Fibroblast of skin of left quadriceps (primary cell): ENCODE measurements around the gene HIVEP1.
A peak's percentile ranks its signal among the peaks of the same experiment; 100 is the strongest.
"Not testable (repeated sequence)": the region's sequence is repeated elsewhere in the genome, so short reads cannot be mapped to it uniquely, and the experiment has no call there.

Experiments used
- DNase-seq, 2 experiments: peaks; one replicate each; pipeline ENCODE4 v3.0.0-alpha.2; 2013; ENCODE audit warnings: low read depth in 2 of 2

HIVEP1 gene

DNA sequence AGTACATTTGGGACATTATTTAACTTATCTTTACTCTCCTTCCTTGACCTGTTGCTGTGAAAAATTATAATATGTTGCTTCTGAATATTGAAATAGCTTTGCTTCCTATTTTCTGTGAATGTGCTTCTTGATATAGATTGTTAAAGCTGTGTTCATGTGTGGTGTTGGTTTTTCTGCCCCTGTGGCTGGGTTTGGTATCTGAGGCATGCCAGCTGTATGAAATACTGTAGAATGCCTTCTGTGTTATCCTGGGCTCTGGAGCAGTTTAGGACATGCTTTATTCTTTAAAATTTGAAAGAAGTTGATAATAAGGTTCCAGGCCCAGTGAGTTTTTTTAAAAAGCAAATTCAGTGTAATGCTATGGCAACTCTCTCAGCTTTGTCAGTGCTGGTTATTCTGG lies 71.7 kb downstream of the HIVEP1 start:
- DNase-seq: no peak

DNA sequence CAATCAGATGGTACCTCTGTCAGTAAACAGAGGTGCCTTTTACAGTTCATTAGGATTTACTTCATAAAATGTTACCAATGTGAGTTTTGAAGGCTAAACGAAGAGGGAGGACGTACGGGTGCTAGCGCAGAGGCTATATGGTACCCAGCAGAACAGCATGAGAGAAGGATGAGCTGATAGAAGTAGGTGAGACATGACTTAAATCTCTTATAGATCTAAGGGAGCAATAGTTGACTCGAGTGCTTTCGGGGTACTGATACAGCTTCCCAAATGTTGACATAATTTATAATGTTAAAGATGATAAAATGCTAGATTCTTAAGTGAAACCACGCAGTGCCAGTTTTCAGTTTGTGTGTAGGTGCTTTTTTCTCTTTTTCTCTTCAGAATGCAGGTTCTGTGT lies 72.6 kb downstream of the HIVEP1 start:
- DNase-seq: no peak

DNA sequence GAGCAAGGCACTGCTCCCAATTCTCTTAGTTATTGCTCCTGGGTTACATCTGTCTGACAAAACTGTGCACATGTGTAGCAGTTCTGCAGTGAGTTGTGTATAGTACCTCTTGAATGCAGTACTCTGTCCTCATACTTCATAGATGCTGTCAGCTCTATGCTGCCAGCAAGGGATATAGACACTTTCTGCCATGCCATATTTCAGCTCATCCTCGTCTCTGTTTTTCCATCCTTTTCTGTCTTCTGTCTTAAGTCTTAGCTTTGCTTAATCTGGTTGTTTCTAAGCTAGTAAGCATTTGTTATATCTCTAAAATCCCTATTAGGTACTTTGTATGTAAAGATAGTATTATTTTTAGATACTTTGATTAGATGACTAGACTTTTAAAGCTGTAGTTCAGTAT lies 76.4 kb downstream of the HIVEP1 start:
- DNase-seq: no peak

DNA sequence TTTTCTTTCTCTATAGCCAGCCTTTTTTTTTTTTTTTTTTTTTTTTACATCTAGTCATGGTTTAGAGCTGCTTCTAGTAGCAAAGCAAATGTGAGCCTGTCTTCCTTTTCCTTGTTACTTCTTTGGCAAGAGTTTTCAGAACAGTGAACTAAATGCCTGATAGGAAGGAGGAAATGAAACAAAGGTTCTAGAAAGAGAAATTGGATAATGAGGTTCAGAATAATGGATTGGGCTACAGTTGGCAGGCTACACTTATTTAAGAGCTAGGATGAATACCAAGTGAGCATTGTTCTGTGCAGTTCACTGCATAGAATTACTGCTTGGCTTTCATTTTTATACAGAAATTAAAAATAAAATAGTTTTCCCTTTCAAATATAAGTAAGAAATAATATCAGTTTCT lies 78.6 kb downstream of the HIVEP1 start:
- DNase-seq: no peak

DNA sequence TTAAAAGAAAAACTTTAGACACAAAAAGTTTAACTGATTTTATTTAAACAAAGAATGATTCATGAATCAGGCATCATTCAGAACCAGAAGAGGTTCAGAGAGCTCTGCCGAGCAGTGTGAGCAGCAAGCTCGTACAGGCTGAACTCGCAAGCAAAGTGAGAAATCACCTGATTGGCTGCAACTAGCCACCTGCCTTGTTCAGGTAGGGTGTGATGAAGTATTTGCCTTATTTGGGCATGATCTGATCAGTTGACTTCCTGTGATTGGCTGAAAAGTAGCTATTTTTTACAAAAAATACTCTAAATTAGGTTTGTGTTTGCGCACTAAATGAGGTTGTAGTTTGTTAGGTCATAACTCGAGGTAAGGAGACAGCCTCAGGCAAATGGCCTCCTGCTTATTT lies 80.7 kb downstream of the HIVEP1 start:
- DNase-seq: no peak

DNA sequence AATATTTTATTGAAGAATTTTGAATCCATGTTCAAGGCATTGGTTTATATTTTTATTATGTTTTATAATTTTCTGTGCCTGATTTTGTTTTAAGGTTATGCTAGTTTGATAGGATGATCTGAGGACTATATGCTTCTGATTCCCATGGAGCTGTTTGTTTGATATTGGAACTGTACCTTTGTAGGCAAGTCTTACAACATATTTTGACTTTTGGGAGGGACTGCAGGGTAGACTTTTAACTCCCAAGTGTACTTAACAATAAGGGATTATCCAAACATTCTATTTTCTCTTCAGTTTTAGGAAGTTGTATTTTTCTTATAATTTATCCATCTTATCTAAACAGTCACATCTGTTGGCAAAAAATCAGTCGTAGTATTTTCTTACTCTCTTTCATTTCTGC lies 82.6 kb downstream of the HIVEP1 start:
- no peak for DNase-seq

DNA sequence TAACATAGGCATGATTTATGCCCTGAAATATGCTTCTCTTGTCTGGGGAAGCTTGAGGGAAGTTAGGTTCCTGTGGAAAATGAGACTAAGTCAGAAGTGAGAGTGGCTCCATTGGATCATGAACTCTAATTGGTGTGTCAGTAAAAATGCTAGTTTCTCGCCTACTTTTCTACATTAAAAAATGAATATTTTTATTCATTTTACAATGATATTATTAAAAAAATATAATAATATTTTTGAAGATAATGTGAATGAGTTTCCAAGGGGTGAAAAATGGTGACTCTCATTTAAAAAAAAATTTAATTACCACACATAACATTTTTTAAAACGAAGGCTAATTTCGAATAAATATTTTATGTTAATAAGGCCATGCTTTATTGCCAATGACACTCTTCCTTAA lies 84.2 kb downstream of the HIVEP1 start:
- no peak for DNase-seq

DNA sequence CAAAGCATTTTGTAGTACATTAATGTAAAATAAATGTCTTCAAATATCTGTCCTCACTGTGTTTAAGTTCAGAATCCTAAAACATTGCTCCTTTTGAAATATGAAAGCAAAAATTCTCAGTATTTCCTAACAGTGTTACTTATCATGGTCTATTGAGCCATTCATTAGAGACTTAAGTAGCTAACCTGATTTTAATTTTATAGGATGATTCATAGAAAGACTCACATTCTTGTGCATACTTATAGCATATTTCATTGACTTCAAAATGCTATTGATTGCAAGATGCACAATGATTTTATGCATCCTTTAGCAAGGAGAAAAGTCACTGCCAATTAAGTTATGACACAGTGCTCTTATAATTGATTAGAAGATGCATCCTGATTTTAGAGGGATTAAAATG lies 85.7 kb downstream of the HIVEP1 start:
- peak; percentile 45 to 46 for DNase-seq

DNA sequence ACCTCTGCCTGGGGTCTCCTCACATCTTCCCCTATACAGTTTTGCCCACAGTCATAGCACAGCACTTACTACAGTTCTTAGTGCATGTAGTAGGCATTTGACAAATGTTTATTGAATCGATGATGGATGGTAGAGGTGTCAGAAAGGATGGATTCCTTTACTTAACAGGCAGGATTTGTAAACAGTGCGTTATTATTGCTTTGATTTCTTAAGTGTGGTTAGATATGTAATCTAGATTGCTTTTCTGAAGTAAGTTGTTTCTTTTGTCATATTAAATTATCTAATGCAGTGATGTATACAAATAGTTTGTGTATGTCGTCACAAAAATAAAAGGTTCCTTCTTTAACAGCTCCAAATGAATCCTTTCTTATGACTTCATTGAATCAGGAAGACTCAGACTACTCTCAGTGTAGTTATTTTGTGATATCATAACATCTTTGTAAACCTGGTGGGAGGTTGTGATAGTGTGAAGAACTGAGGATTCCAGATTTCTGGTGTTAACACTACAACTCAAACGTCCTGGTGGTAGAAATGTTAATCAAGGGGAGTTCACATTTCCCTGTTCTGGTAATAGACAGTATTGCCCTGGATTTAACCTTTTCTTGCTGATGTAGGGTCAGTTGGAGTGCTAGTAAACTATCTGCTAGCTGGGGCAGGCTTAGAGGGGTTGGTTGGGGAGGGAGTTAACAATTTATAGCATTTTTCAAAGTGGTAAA lies 87.7 kb downstream of the HIVEP1 start:
- DNase-seq: no peak

DNA sequence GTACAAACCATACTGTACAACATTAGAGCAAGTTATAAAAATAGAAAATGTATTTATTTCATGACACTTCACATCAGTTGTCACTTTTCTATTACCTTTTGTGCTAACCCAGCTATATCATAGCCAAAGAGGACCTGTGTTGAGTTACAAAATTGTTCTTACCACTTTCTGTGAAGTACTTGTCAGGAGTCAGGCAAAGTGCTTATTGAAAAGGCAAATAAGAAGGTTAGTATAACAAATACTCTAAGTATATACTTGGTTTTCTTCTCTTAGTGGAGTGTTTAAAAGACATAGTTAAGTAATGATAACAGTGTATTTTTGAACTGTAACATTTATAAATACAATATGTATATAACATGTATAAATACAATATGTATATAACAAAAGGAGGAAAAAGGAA lies 88.9 kb downstream of the HIVEP1 start:
- DNase-seq: no peak

DNA sequence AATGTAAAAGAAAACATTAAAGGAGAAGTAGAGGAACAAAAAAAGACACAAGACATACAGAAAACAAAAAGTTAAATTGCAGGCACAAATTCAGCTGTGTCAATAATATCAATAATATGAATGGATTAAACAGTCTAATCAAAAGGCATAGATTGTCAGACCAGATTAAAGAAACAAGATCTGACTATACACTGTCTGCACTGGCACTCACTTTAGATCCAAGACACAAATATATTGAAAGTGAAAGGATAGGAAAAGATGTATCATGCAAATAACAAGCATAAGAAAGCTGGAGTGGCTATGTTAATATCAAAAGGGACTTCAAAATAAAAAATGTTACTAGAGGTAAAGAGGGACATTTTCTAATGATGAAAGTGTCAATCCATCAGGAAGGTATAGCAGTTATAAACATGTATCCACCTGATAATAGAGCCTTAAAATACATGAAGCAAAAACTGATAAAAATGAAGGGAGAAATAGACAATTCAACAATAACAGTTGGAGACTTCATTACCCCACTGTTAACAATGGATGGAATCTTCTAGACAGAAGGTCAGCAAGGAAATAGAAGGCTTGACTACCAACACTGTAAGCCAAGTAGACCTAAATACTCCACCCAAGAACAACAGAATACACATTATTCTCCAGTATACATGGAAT lies 89.7 kb downstream of the HIVEP1 start:
- DNase-seq: no peak

DNA sequence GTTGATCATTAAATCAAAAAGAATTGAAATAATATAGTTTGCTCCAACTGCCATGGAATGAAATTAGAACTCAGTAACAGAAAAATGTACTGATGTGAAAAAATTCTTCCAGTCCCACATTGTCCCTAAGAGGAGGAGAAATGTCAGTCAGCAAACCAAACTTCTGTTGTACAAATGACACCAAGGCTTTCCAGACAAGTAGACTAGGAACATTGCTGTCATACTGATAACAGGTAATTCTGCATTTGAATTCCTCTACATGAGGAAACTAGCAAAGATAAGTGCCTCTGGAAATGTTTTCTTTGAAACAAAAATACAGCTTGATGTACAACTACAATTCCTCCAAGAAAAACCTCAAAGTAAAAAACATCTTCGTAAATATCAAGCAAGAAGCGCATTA lies 90.2 kb downstream of the HIVEP1 start:
- DNase-seq: no peak

DNA sequence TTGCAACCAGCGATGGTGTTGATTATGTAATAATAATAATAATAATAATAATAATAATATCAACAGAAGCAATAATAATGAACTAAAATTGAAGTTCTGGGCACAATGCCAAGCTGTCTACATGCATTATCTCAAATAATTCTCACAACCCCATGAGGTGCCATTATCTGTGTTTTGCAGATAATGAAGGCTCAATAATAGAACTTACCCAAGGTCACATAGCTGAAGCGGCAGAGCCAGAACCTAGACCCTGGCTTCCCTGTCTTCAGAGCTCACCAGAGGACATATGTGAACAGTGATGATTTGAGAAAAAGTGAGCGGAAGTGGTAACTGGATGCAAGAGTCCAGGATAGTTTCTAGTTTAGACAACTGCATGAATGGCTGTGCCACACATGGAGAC lies 91.0 kb downstream of the HIVEP1 start:
- no peak for DNase-seq

DNA sequence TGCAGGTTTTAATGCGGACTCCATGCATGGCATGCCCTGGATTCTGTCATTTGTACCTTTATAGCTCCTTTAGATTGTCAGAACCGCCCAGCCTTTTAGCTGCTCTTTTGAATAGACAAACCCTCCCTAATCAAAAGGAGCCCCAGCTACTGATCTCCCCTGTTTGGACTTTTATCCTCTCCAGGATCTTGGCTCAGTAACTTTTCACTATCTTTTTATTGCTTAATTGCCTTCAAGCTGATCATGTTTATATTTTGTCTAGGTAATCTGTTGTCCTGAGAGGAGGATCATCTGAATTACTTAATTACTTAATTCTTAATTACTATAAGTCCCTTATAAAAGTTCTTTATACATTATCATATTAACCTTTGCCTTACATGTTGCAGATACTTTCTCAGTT lies 93.2 kb downstream of the HIVEP1 start:
- no peak for DNase-seq

DNA sequence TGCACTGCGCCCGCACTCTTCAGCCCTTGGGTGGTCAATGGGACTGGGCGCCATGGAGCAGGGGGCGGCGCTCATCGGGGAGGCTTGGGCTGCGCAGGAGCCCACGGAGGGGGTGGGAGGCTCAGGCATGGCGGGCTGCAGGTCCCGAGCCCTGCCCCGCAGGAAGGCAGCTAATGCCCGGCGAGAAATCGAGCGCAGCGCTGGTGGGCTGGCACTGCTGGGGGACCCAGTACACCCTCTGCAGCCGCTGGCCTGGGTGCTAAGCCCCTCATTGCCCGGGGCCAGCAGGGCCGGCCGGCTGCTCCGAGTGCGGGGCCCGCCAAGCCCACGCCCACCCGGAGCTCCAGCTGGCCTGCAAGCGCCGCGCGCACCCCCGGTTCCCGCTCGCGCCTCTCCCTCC lies 96.3 kb downstream of the HIVEP1 start:
- not testable (repeated sequence) for DNase-seq

DNA sequence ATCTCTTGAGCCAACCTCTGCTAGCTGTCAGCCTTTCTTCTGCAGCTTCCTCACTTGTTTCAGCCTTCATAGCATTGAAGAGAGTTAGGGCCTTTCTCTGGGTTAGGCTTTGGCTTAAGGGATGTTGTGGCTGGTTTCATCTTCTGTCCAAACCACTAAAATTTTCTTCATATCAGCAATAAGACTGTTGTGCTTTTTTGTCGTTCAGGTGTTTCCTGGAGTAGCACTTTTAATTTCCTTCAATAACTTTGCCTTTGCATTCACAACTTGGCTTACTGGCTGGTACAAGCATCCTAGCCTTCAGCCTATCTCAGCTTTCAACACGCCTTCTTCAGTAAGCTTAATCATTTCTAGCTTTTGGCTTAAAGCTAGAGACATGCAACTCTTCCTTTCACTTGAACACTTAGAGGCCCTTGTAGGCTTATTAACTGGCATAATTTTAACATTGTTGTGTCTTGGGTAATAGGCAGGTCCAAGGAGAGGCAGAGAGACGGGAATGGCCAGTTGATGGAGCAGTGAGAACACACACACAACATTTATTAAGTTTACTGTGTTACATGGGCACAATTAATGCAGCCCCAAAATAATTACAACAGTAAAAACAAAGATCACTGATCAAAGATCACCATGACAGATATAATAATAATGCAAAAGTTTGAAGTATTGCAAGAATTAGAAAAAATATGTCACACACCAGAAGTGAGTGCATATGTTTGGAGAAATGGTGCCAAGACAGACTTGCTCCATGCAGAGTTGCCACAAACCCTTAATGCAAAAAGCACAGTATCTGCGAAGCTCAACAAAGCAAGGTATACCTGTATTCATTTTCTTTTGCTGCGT lies 98.6 kb downstream of the HIVEP1 start:
- DNase-seq: no peak

DNA sequence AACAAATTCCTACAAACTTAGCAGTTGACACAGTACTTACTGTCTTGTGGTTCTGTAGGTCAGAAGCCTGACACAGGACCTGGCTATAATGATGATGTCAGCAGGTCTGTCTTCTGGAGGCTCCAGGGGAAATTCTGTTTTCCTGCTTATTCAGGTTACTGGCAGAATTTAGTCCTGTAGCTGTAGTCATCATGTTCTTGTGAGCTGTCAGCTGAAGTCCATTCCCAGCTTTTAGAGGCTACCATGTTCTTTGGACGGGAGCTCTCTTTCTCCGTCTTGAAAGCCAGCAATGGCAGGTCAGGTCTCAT lies 99.2 kb downstream of the HIVEP1 start:
- no peak for DNase-seq

DNA sequence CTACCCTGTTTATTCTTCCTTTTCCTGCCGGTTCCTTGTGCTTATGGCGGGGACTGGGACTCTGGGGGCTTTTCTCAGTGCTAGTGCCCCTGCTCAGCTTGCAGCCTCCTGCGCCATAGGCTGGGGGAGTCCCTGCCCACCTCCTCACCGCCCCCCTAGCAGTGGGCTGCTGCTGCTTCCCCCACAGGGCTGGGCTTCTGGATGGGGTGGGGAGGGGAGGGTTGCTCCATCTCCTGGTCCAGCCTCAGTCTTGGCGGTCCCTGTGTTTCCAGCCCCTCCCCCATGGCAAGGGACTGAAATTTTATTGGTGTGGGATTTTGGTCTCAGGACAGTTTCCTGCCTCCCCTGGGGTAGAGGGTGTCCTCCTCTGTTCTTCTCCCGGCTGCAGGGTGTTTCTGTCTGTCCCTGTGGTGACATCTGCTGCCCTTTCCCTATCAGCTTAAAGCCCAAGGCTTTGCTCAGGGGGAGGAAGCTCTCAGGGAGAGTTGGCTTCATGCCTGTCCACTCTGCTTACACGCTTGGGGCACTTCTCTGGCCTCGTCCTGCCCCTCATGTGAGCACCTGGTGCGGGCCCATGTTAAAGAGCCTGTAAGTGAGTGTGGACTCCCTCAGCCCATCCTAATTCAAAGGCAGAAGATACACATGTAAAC lies 100.6 kb downstream of the HIVEP1 start:
- DNase-seq: no peak

DNA sequence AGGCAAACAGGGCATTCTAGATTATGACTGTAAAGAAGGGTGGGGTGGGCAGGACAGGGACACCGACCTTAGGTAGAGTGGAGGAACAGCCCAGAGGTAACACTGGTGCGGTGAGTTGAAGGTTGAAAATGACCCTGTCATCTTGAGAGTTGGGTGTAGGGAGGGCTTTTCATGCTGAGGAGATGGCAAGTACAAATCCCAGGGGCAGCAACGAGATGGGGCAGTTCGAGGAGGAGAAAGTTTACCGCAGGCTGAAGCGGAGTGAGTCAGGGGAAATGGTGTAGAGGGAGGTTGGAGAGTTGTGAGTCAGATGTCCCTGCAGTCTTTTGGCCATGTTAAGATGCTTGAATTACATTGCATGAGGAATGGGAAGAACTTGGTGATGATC lies 101.1 kb downstream of the HIVEP1 start:
- DNase-seq: peak; percentile 18 to 26

DNA sequence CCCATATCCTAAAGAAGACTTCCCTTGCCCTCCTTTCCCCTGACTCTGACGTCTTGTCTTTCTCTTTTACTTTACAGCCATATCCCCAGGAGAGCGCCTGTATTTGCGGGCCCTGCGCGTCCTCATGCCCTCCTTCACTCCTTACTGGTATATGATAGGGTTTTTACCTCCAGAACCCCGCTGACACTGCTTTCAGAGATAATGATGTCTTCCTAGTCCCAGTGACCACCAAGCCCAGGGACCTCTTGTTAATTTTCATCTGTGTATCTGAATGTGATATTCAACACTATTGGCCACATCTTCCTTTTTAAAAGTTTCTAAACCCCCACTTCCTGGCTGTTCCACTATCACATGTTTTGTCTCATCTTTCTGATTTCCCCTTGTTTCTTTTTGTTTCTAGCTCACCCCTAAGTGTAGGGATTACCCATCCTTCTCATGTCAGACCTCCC lies 102.0 kb downstream of the HIVEP1 start:
- no peak for DNase-seq

DNA sequence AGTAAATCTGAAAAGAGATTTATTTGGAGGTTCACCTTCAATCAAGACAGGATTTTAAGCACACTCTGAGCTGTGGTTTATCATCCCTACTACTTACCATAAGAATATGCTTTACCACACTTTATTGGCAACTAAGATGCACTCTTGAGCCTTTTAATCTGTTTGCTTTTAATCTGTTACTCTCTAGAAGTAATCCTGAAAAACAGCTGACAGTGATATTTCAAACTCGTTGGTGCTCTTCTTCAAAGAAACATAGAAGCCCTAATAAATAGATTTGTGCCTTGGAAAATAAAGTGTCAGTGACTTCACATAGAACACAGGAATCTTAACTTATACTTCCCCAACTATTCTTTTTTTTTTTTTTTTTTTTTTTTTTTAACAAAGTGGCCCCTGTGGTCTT lies 102.9 kb downstream of the HIVEP1 start:
- no peak for DNase-seq

DNA sequence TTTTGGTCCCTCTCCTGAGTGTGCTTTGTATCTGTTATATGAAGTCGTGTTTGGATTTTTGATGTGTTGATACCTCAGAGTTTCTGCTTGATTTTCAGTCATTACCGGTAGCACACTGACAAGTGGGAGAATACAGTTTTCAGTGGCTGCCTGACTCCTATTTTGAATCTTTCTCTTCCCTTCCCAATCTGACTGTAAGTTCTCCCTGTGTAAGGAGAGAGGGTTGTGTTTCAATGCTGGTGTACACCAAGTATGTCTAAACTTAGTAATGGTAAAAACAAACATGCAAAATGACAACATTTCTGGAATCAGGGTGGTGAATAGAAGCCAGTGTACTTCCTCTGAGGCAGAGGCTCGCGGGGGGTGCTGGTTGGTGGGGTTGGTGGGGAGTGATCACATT lies 103.4 kb downstream of the HIVEP1 start:
- no peak for DNase-seq
